Sigmoid colon (tissue), 7 donors: ENCODE measurements around the gene TXNL4B. TPM values are rescaled to one million over a fixed set of nuclear protein-coding genes. Genes with fewer than 3 reads are reported as not detected.

Source experiments
- DNase-seq: peaks from one replicate; pipeline ENCODE4 v3.0.0-alpha.2; 2019
- H3K27ac ChIP-seq, 4 donors: fragments of 200-600 bp; sonication (generic); one replicate each; pipeline ENCODE4 v1.5.1; 2016 to 2019; ENCODE audit warnings: mild to moderate bottlenecking in 1 of 4
- H3K27me3 ChIP-seq, 3 donors: fragments of 200-600 bp; sonication (generic); one replicate each; pipeline ENCODE4 v1.5.1; 2019; ENCODE audit warnings: mild to moderate bottlenecking in 1 of 3
- H3K36me3 ChIP-seq, 4 donors: fragments of 200-600 bp; sonication (generic); one replicate each; pipeline ENCODE4 v1.5.1; 2016 to 2019
- H3K4me1 ChIP-seq, 4 donors: fragments of 200-600 bp; sonication (generic); one replicate each; pipeline ENCODE4 v1.5.1; 2017 to 2019
- H3K4me3 ChIP-seq, 4 donors: fragments of 200-600 bp; sonication (generic); one replicate each; pipeline ENCODE4 v1.5.1; 2017 to 2019; ENCODE audit warnings: mild to moderate bottlenecking in 2 of 4, moderate library complexity in 1 of 4
- H3K9me3 ChIP-seq, 4 donors: fragments of 200-600 bp in 3 of 4; sonication (generic) in 3 of 4; one replicate each; pipeline versions ENCODE4 v1.5.1 to v1.6.1; 2013 to 2019
- CTCF ChIP-seq, 4 experiments: fragments of 450-650 bp in 3 of 4; fragments of 200-600 bp in 1 of 4; IDR thresholded peaks; one replicate each; pipeline ENCODE4 v1.5.1; 2016 to 2019; ENCODE audit warnings: antibody characterized with exemption in 4 of 4, mild to moderate bottlenecking in 3 of 4, moderate library complexity in 2 of 4
- EP300 ChIP-seq, 4 donors: sonication (generic); formaldehyde crosslinking; IDR thresholded peaks; one replicate each; pipeline ENCODE4 v1.6.1; 2017; ENCODE audit warnings: antibody characterized with exemption in 4 of 4
- POLR2A ChIP-seq, 2 donors: fragments of 450-650 bp; IDR thresholded peaks; one replicate each; pipeline ENCODE4 v1.6.1; 2016; ENCODE audit warnings: antibody characterized with exemption in 2 of 2, mild to moderate bottlenecking in 2 of 2, moderate library complexity in 2 of 2
- POLR2AphosphoS5 ChIP-seq, 4 donors: sonication (generic); formaldehyde crosslinking; IDR thresholded peaks; one replicate each; pipeline ENCODE4 v1.6.1; 2017; ENCODE audit warnings: antibody characterized with exemption in 4 of 4
- WGBS, 2 donors: extraction: QIAGEN DNeasy Blood & Tissue Kit; methylation state at CpG; one replicate each; pipeline ENCODE4 v1.1.7; 2013; 5-methylcytosine and 5-hydroxymethylcytosine counted together
- intact Hi-C: fragments of 100-400 bp; cut with DNase I; formaldehyde crosslinking; loops from one replicate; pipeline ENCODE4 v1.15.1; 2023
- polyA plus RNA-seq, 3 donors: library from polyadenylated mRNA; stranded (reverse); fragments of 200-250 nt; gene quantifications; one replicate each; pipeline ENCODE4 v1.2.3, GENCODE V29; 2013
- total RNA-seq, 4 donors: library from RNA; depleted of rRNA; stranded (reverse); fragments of >200 nt; gene quantifications; one replicate each; pipeline ENCODE4 v1.1.0, GENCODE V29; 2016
- donor health status: healthy with polysubstance abuse.
- donor health status: Bipolar disorder and iron deficiency.
- donor health status: healthy.

TXNL4B gene
- total and polyA plus RNA-seq, 7 donors, result 6.0 to 11.8 (median 8.2) TPM

DNA sequence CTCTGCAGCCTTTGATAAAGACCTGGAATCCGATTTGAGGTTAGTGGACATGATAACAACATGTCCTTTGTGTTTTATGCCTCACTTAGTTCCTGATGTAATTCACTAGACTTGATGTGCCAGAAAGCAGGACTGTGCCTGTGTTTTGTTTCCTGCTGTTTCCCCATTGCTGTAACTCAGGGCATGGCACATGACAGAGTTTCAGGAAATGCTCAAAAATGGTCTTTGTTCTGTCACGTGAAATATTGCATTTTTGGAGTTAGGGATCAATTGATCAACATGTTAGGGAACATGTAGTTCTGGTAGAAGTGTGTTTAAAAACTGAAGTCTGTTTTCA lies 33.0 kb upstream of the TXNL4B start:
- Histone ChIP-seq H3K27me3 (no peaks in the 10 kb centered on the region), H3K9me3 (no peaks in the 10 kb centered on the region), H3K4me3 (no peak overlapping the region), H3K36me3 (no peaks in the 10 kb centered on the region), H3K27ac (peak overlapping the region in 1 of 4 donors; percentile 42), H3K4me1 (no peaks in the 10 kb centered on the region)
- intact Hi-C loops, result loop anchor here (10.0 kb wide), 2 partner anchors 338 to 1748 kb away; no protein-coding TSS in a partner anchor
- WGBS, 2 donors, result 17 to 53% methylated on average over 2 of the region's 2 CpGs
- no peak for TF ChIP-seq POLR2A (IDR thresholded peaks at IDR 0.05)
- TF ChIP-seq EP300 (IDR thresholded peaks at IDR 0.05), result peak in 2 of 4 donors; percentile 33 to 73
- TF ChIP-seq POLR2AphosphoS5 (IDR thresholded peaks at IDR 0.05), result no peak
- no peak for TF ChIP-seq CTCF (IDR thresholded peaks at IDR 0.05)
- no peak for DNase-seq

GRCh38 chr16:72125635-72126428 lies 32.4 kb upstream of the TXNL4B start:
- intact Hi-C loops, result loop anchor here (10.0 kb wide), 2 partner anchors 339 to 1749 kb away; no protein-coding TSS in a partner anchor
- H3K27ac ChIP-seq, result peak overlapping the region in 2 of 4 donors; percentile 8 to 42
- 47 to 71% methylated on average over 9 of the region's 9 CpGs for WGBS, 2 donors

GRCh38 chr16:72124761-72125634 lies 31.6 kb upstream of the TXNL4B start:
- TF ChIP-seq EP300 (IDR thresholded peaks at IDR 0.05) (no peak), CTCF (IDR thresholded peaks at IDR 0.05) (peak; percentile 47 to 65 (median 57))
- Histone ChIP-seq H3K27me3 (no peaks in the 10 kb centered on the region), H3K36me3 (no peaks in the 10 kb centered on the region), H3K4me3 (no peak overlapping the region), H3K9me3 (no peaks in the 10 kb centered on the region), H3K27ac (peak overlapping the region in 2 of 4 donors; percentile 8 to 42), H3K4me1 (no peaks in the 10 kb centered on the region)
- peak; percentile 81 for DNase-seq
- WGBS, 2 donors, result 36 to 47% methylated on average over 13 of the region's 13 CpGs
- intact Hi-C loops, result loop anchor here (5.0 to 10.0 kb wide), 3 partner anchors 340 to 1832 kb away; no protein-coding TSS in a partner anchor

More at GRCh38 chr16:72125635-72126428, 32.4 kb upstream of the TXNL4B start:
- DNase-seq, result no peak
- H3K27me3 ChIP-seq, result no peaks in the 10 kb centered on the region
- no peak overlapping the region for H3K4me3 ChIP-seq
- TF ChIP-seq EP300 (IDR thresholded peaks at IDR 0.05), result no peak
- no peak for TF ChIP-seq CTCF (IDR thresholded peaks at IDR 0.05)
- TF ChIP-seq POLR2A (IDR thresholded peaks at IDR 0.05), result no peak
- no peak for TF ChIP-seq POLR2AphosphoS5 (IDR thresholded peaks at IDR 0.05)
- no peaks in the 10 kb centered on the region for H3K36me3 ChIP-seq
- no peaks in the 10 kb centered on the region for H3K4me1 ChIP-seq
- no peaks in the 10 kb centered on the region for H3K9me3 ChIP-seq

GRCh38 chr16:72124148-72124547 lies 30.7 kb upstream of the TXNL4B start:
- Histone ChIP-seq H3K4me3 (no peak overlapping the region), H3K9me3 (no peaks in the 10 kb centered on the region), H3K4me1 (no peaks in the 10 kb centered on the region), H3K27ac (no peak overlapping the region), H3K36me3 (no peaks in the 10 kb centered on the region), H3K27me3 (no peaks in the 10 kb centered on the region)
- no peak for DNase-seq
- WGBS, 2 donors, result 81 to 95% methylated on average over 3 of the region's 3 CpGs
- TF ChIP-seq POLR2A (IDR thresholded peaks at IDR 0.05) (no peak), EP300 (IDR thresholded peaks at IDR 0.05) (no peak), POLR2AphosphoS5 (IDR thresholded peaks at IDR 0.05) (no peak), CTCF (IDR thresholded peaks at IDR 0.05) (no peak)
- intact Hi-C loops, result loop anchor here (5.0 to 10.0 kb wide), 3 partner anchors 341 to 1833 kb away; no protein-coding TSS in a partner anchor
